ENCODE data around the gene TSPOAP1. TPM values are rescaled to one million over a fixed set of nuclear protein-coding genes. Genes with fewer than 3 reads are reported as not detected.

Gene TSPOAP1
- total RNA-seq, 2 experiments from 2014 or later, result 21.1 to 24.1 TPM

GRCh38 chr17:58365980-58366595 is 37.5 kb upstream of the TSPOAP1 start:
- DNase-seq (no peak), ATAC-seq (no peak)
- H3K36me3 Mint-ChIP-seq (ENCODE audit: low read depth), result no peaks in the 10 kb centered on the region
- no peak overlapping the region for H3K27ac Mint-ChIP-seq
- ChIA-PET CTCF (interaction anchor here (0.8 to 0.9 kb wide), 2 partner anchors 52 to 61 kb away, joined by 3 read pairs; partner anchors contain the start of gene RNF43), POLR2A (interaction anchor here (1.1 to 1.3 kb wide), 2 partner anchors 32 to 49 kb away, joined by 3 to 4 read pairs; no protein-coding TSS in a partner anchor)
- TF ChIP-seq CTCF (IDR thresholded peaks at IDR 0.05), result no peak
- H3K27me3 Mint-ChIP-seq, result no peaks in the 10 kb centered on the region
- no peaks in the 10 kb centered on the region for H3K9me3 Mint-ChIP-seq
- peaks cover 11% of the 10 kb centered on the region for H3K4me1 Mint-ChIP-seq (ENCODE audit: low read depth)
- intact Hi-C loops (cut with micrococcal nuclease), result no loop called here
- no peak overlapping the region for H3K4me3 Mint-ChIP-seq

GRCh38 chr17:58365185-58365979 is 36.8 kb upstream of the TSPOAP1 start:
- Mint-ChIP-seq H3K4me1 (ENCODE audit: low read depth) (peaks cover 11% of the 10 kb centered on the region), H3K4me3 (no peak overlapping the region), H3K36me3 (ENCODE audit: low read depth) (no peaks in the 10 kb centered on the region), H3K27ac (no peak overlapping the region), H3K27me3 (no peaks in the 10 kb centered on the region), H3K9me3 (no peaks in the 10 kb centered on the region)
- TF ChIP-seq CTCF (IDR thresholded peaks at IDR 0.05), result no peak
- ATAC-seq (no peak), DNase-seq (no peak)
- intact Hi-C loops (cut with micrococcal nuclease), result no loop called here
- CTCF ChIA-PET, result interaction anchor here (0.6 to 1.4 kb wide), 5 partner anchors 8 to 116 kb away, joined by 3 to 4 read pairs (median 3); partner anchors contain the start of gene RNF43
- POLR2A ChIA-PET, result interaction anchor here (0.8 to 5.3 kb wide), 6 partner anchors 10 to 48 kb away, joined by 3 to 33 read pairs (median 4); partner anchors contain the start of gene SUPT4H1

GRCh38 chr17:58364270-58364942 is 35.8 kb upstream of the TSPOAP1 start:
- Mint-ChIP-seq H3K4me3 (no peak overlapping the region), H3K4me1 (ENCODE audit: low read depth) (peaks cover 8% of the 10 kb centered on the region), H3K9me3 (no peaks in the 10 kb centered on the region), H3K27ac (peak overlapping the region; percentile 46), H3K27me3 (no peaks in the 10 kb centered on the region), H3K36me3 (ENCODE audit: low read depth) (no peaks in the 10 kb centered on the region)
- DNase-seq (no peak), ATAC-seq (no peak)
- POLR2A ChIA-PET, result interaction anchor here (0.8 to 5.3 kb wide), 7 partner anchors 8 to 128 kb away, joined by 3 to 33 read pairs (median 3); partner anchors contain the start of gene SUPT4H1
- intact Hi-C loops (cut with micrococcal nuclease), result no loop called here
- TF ChIP-seq CTCF (IDR thresholded peaks at IDR 0.05), result no peak
- CTCF ChIA-PET, result interaction anchor here (1.3 to 3.3 kb wide), 6 partner anchors 9 to 115 kb away, joined by 3 to 13 read pairs (median 6); partner anchors contain the start of genes RNF43 and SUPT4H1

GRCh38 chr17:58363457-58364185 is 35.0 kb upstream of the TSPOAP1 start:
- Mint-ChIP-seq H3K9me3 (no peaks in the 10 kb centered on the region), H3K27ac (no peak overlapping the region), H3K4me1 (ENCODE audit: low read depth) (peaks cover 5% of the 10 kb centered on the region), H3K27me3 (no peaks in the 10 kb centered on the region), H3K36me3 (ENCODE audit: low read depth) (no peaks in the 10 kb centered on the region), H3K4me3 (no peak overlapping the region)
- TF ChIP-seq CTCF (IDR thresholded peaks at IDR 0.05), result no peak
- CTCF ChIA-PET, result interaction anchor here (0.7 to 3.3 kb wide), 7 partner anchors 9 to 114 kb away, joined by 3 to 13 read pairs (median 5); partner anchors contain the start of genes RNF43 and SUPT4H1
- POLR2A ChIA-PET, result interaction anchor here (0.6 to 5.3 kb wide), 7 partner anchors 8 to 143 kb away, joined by 3 to 33 read pairs (median 4); partner anchors contain the start of gene SUPT4H1
- no peak for DNase-seq
- intact Hi-C loops (cut with micrococcal nuclease), result no loop called here
- ATAC-seq, result no peak
